HG03045 (cell line): Measurements from ENCODE around the gene ARHGAP26.
A peak's percentile ranks its signal among the peaks of the same experiment; 100 is the strongest.

Experiments used
- ATAC-seq: cut with Tn5 transposase; IDR thresholded peaks from one replicate; pipeline ENCODE4 v1.9.1; 2021; ENCODE audit warnings: mild to moderate bottlenecking, moderate library complexity; ENCODE audit not compliant: unreplicated experiment

The ARHGAP26 gene

DNA sequence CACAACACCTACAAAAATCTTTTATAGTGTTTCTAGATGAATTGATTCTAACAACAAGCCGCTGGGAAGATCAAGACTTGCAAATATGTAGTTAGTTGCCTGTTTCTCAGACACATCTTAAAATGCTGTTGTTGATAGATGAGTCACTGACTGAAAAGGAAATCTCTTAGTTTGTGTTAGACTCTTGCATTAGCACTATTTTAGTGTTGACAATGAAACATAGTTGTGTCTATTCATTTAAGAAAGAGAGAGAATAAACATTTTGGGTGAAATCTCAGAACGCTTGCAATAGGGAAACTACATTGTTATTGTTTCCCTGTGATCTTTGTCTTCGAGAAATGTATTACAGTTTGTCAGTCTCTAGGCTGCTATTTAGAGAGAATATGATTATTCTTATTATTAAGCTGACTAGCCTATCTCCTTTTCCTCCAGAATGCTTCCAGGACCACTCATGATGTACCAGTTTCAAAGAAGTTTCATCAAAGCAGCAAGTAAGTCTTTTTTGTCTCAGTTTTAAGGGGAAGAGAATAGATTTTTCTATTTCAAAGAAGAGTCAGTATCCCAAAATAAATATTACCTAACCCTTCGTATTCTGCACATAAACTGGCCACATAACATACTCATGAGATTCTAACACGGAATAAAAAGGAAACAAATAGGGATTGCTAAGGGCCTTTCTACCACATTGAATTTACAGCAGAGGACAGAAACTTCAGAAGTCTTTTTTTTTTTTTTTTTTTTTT, 285.6 kb downstream of the ARHGAP26 start:
- ATAC-seq = no peak

DNA sequence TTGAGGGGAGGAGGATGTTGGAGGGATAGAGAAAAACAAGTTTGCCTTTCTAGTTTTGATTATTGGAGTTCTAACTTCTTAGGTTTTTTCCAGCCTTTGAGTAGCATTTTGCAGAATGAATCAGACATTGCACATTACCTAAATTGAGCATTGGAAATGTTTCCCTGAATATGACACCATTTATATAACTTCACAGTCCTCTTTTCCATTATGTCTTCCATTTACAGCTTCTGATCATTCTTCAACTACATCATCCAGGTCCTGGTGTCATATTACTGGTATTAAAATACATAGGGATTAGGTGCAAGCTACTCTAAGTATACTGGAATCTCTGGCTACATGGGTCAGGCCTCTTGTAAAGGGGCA, 286.1 kb downstream of the ARHGAP26 start:
- ATAC-seq = peak; percentile 16

DNA sequence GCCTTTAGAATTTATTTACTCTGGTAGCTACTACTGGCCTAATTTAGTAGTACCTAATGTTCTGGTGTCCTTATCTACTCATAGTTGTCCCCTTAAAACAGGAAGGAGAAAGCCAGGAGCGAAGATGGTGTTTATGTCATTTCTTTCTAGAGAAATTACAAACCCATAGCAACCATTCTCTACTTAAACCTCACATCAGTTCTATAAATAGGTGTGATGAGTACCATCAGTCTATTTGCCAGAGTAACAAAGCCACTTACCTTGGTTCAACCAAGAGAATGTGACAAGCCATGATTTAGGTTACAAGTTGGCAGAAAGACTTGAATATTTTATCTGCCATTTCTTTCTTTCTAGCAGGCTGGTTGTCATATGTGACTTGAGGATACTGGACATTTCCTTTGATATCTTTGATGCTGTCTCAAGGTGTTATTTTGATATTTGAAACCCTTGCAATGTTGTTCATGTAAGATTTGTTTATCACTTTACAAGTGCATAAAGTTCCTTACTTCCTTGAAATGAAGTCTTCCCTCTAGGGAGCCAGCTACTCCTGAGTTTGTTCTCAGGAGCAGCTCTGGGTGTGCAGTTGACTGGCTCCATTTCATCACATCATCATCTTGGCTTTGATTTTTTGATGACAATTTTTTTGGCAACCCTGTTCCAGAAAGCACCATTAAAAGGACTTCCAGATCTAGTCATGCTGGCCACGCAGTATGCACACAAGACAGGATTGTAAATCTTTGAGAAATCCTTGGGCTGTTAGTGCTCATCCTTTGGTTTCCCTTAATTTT, 286.8 kb downstream of the ARHGAP26 start:
- peak; percentile 38 for ATAC-seq

DNA sequence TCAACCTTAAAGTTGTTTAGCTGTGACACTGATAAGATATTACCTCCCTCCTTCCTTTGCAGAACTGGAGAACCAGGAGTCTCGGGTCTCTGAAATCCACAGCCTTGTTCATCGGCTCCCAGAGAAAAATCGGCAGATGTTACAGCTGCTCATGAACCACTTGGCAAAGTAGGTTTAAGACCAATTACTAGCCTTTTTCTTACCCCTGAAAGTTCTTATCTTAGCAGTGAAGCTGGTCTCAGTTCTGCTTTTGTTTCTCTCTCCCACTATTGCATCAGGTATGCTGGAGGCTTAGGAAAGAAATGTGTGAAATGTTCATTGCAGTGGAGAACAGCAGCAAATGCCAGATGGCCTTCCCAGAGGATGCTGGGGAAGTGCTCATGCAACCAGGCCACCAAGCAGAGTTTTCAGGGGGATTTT, 287.4 kb downstream of the ARHGAP26 start:
- peak; percentile 42 for ATAC-seq

DNA sequence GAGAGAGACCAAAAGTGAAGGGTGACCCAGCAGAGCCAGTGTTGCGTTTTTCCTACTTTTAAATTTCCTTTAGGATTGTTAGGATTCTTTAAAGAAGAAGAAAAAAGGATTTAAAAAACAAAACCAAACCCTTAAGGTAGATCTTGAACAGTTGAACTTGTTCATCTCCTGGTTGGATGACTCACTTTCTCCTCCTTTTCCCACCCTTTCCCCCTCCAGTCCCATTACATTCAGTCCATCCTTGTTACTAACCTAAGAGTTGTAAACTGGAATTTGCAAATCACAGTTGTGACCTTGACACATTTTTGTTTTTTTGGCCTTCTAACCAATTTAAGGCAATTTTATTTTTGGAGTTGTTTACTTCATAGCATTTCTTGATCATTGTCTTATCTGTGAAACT, 289.2 kb downstream of the ARHGAP26 start:
- no peak for ATAC-seq

DNA sequence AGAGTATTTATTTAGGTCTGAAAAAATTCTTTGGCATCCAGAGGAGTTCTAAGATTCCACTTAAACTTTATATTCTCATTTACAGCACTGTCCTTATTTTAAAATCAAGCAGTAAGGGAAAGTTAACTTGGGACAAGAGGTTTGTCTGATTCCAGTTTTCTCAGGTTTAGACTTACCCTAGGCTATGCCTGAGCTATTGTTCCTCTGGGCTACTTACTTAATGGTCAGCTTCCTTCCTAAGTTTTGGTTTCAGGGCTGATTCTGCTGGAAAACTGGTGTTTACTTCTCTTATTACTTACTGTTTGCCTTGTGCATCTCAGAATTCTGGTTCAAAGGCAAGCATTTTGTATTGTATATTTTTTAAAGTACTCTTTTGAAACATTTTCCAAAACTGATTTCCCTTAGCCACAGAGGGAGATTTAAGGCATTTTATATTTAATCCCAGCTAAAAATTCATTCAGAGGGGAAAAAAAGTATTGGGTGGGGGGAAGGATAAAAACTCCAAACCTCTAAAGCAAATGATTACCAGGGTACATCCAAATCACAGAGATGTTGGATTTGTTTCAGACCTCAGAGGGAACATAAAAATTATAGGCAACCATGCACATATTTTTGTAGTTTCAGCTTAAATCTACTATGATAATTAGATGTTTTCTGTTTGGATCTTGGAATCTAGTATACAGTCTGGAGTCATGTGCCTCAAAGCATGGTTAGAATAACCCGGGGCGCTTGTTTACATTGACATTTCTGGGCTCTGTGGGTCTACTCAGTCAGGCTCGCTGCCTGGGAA, 290.0 kb downstream of the ARHGAP26 start:
- ATAC-seq = no peak

DNA sequence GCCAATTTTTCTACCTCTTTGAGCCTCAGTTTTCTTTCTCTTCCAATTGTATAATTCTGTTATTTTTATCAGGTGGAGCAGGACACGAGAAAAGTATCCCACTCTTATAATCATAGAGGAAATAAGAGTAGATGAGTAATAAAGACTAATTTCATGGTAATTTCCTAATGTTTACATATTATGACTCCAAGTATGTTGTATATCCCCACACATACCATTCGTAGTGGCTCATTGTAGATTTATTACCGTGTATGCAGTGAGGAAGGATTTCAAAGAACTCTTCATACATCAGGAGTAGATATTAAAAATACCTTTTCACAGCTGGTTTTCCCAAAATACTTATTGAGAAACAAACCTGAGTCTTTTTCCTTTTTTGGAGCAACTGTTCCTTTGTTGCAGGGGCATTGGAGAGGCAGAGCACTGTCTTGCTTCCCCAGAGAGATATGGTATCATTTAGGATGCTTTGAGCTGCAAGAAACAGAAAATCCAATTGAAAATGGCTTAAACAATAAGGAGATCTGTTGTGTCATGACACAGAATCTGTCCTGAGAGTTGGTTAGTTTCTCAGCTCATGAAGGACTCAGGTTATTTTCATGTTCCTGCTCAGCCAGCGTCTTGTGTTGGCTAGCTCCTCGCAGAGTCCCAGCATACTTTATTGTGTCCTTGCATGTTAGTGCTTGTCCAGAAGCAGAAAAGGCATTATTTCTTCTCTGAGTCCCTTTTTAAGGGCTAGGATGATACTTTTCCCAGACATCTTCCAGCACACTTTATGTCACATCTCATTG, 291.2 kb downstream of the ARHGAP26 start:
- no peak for ATAC-seq

DNA sequence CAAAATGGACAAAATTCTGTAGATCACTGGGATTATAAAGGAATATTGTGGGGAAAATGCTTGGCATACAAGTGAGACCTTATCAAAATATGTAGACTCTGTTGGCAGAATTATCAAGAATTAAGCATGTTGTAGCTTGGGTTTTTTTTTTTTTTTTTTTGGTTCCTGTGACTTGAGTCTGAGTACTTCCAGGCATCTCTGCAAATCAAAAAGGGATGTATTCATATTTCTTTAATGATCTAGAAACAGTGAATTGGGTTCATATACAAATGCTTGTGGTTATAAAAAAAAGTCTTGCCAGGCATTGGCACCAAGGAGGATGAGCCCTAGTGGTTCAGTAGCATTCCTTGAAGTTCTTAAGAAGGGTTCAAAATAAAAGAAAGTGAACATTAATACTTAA, 292.2 kb downstream of the ARHGAP26 start:
- no peak for ATAC-seq

DNA sequence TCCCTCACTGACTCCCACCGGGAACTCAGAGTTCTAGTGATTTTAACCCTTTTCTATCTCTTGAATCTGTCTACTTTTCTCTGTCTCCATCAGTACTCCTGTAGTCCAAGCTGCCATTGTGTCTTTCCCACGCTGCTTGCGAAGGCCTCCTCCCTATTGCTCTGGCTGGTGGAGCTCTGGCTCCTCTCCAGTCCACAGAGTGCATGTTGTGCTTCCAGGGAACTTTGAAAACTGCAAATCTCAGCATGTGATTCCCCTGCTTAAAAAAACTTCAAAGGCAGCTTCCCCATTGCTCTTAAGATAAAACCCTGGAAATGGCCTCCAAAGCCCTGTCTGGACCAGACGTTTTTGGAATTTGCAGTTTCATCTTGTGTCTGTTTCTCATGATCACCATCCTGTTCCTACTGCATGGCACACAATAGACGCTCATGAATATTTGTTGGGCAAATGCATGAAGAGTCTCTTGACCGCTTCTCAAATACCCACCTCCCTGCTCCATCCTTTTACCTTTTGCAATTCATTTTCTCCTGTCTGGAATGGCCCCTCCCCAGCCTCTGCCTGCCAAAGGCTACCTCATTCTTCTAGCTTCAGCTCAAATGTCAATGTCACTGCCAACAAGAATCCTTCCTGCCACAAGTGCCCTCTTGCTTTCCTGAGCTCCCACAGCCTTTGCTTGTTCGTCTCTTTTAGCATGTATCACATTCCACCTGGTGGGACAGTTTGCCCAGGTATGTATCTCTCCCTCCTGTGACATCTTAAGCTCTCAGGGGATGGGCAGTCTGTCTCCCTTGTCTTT, 293.2 kb downstream of the ARHGAP26 start:
- no peak for ATAC-seq

DNA sequence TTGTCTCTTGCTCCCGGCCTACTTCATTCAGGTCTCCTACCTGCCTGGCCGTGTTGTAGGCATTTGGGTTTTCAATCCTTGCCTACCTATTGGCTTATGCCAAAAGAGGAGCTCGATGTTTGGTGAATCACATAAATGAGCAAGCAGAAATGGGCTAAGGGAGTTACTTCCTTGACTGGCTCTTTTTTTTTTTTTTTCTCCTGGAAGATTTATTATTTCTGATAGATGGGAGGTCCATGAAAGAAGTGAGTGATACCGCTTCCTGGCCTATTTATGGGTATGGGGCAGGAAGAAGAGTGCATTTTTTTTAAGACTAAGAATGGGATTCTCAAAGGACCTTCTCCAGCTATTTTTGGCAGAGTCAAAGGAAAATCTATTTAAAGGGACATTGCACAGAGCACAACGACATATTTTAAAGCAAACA, 294.1 kb downstream of the ARHGAP26 start:
- ATAC-seq = no peak

DNA sequence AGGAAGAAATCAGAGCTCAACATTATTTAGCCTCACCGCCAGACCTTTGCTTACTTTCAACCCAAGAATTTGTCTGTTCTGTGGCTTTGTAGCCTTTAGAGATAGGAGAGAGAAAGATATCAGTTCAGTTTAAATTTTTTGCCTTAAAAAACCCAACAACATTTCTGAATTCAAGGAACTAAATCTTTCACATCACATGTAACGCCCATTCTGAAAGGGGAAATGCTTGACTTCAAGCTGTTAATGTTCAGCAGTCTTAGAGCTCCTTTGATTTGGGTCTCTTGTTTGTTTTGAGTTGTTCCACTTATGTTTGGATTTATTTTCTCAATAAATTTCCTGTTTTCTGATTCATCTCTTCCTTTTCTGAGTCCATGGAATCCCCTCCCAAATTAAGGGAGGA, 294.5 kb downstream of the ARHGAP26 start:
- no peak for ATAC-seq

DNA sequence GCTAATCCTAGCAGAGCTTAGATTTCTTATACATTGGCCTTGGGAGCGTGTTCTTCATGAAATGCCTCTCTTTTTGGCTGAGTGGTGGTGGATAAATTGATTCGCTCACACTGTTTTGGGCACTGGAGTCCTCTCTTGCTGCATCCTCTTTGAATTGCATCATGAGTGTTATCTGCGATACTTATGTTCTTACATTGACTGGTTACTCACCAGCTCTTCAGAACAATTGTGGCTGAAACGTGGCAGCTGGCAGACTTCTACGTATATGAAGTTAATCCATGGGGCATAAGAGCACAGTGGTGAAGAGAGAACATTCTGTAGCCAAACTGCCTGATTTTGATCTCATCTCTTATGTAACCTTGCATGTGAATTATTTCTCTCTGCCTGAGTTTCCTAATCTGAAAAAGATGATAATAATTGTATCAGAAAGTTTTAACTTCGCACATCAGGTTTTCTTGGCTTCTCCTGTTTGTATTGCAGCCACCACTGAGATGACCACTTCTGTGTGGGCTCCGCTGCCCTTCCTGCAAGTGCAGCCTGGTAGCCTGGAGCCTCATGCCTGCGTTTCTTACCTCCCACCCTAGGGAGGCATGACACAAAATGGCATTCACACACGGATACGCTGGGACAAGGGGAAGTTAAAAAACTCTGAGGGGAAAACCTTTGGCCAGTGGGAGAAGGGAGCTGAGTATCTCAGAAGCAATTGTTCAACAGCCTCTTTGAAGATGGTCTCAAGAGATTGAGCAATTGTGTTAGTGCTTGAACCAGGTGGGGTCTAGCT, 295.2 kb downstream of the ARHGAP26 start:
- ATAC-seq = no peak

DNA sequence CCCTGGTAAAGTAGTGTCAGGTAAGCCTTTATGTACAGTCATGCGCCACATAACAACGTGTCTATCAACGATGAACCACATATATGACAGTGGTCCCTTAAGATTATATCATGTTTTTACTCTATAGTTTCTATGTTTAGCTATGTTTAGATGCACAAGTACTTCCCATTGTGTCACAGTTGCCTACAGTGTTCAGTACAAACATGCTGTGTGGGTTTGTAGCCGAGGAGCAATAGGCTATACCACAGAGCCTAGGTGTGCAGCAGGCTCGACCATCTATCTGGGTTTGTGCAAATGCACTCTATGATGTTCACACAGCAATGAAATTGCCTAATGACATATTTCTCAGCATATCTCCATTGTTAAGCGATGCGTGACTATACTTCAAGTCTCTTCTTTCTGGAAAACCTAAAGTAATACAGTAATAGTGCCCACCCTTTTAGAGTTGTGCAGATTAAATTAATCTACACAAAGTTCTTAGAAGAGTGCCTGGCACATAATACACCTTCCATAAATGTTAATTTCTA, 295.9 kb downstream of the ARHGAP26 start:
- no peak for ATAC-seq

DNA sequence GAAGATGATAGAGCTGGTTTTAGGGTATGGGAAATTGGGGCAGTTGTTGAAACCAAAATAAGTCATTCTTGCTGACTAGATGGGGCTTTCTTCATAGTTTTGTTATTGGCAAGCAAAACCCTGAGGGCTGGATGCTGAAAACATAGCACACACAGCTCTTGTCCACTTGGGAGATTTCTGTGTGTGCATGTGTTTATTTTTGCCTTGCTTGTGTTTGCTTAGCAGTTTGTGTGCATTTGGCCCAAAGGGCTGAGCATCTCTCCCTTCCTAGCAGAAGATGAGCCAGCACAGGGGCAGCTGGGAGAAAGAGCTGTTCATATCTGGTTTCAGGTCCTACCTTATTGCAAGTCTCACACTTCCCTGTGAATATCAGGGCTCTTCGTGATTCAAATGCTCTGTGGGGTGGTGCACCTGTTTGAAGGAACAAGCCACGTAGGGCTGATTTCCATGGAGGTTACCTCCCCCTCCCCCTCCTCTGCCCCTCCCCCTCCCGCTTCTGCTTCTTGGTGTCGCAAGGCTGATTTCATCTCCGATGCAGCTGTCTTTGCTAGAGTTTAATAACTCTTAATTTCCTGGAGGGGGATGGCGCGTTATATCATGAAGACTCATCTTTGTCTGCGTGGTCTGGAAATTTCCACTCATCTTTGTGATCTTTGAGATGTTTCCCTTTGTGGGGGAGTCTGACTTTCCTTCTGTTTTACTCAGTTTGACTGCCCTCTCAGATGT, 296.5 kb downstream of the ARHGAP26 start:
- ATAC-seq = peak; percentile 63

DNA sequence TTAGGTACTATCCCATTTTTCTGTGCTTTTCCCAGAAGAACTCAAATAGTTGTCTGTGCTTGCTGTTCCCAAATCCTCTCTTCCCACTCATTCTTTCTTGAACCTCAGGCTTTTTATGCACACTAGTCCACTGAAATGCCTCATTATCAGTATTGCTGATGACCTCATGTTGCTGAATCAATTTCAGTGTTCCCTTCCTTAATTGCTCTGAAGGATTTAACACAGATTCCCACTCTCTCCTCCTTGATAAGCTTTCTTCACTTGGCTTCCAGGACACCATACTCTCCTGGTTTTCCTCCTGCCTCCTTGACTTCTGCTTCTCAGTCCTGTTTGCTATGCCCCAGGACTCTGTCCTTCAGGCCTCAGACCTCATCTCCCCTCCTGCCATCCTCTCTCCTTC, 298.5 kb downstream of the ARHGAP26 start:
- no peak for ATAC-seq

DNA sequence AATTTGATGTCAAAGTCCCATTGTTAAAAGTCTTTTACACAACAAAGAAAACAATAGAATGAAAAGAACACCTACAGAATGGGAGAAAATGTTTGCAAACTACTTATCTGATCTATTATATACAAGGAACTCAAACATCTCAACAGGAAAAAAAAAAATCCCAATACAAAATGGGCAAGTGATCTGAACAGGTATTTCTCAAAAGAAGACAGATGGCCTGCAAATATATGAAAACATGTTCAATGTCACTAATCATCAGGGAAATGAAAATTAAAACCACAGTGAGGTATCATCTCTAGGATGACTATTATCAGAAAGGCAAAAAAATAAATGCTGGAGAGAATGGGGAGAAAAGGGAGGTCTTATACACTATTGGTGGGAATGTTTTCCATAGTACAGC, 301.8 kb downstream of the ARHGAP26 start:
- no peak for ATAC-seq

DNA sequence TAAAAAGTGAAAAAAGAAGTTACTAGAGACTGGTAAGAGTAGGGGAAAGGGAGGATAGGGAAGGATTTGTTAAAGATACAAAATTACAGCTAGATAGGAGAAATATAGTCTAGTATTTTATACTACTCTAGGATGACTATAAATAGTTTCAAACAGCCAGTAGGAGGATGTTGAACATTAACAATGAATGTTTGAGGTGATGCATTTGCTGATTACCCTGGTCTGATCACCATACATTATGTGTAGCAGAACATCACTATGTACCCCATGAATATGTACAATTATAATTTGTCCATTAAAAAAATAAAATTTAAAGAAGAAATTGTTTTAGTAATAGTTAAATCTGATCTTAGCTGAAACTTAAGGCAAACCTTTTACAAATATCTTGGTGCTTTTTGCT, 302.6 kb downstream of the ARHGAP26 start:
- ATAC-seq = no peak

DNA sequence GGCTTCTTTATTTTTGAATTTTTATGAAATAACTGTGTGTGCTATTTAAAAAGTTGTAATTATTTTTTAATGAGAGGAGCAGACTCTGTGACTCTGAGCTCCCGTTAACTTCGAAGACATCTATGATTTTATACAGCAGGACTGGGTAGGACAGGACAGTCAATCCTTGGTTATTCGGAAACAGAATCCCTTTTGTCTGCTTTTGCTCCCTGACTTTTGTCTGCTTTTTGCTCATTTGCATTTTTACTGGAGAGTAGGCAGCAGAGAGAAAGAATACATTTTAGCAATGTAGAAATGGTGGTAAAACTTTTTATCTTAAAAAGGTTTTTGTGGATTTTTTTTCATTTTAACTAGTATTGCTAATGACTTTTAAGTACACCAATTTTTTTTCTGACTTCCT, 303.6 kb downstream of the ARHGAP26 start:
- ATAC-seq = no peak
